AG10803 (cell line): Measurements from ENCODE around the gene CYSLTR2.

ENCODE experiments used
- DNase-seq: peaks from one replicate; pipeline ENCODE4 v3.0.0; 2010; ENCODE audit warnings: low read depth
- H3K4me3 ChIP-seq: 2 replicates; pipeline ENCODE4 v1.5.1; 2011; ENCODE audit warnings: mild to moderate bottlenecking, low read length, control low read depth
- CTCF ChIP-seq: conservative IDR thresholded peaks from 2 replicates; pipeline ENCODE4 v1.5.1; 2011; ENCODE audit warnings: mild to moderate bottlenecking, low read length, control low read depth, inconsistent platforms

CYSLTR2 gene

GRCh38 chr13:48634636-48635035, 19.1 kb upstream of the CYSLTR2 start:
- TF ChIP-seq CTCF: no peak
- DNase-seq: no peak
- no peak overlapping the region for H3K4me3 ChIP-seq

GRCh38 chr13:48635478-48635877, 18.3 kb upstream of the CYSLTR2 start:
- TF ChIP-seq CTCF: no peak
- H3K4me3 ChIP-seq: no peak overlapping the region
- DNase-seq: no peak

- H3K4me3 ChIP-seq: no peak overlapping the region
- TF ChIP-seq CTCF: no peak
- peak; percentile 44 for DNase-seq
Measured at GRCh38 chr13:48636550-48636949, 17.2 kb upstream of the CYSLTR2 start.

GRCh38 chr13:48637601-48638000, 16.1 kb upstream of the CYSLTR2 start:
- DNase-seq: no peak
- TF ChIP-seq CTCF: no peak
- no peak overlapping the region for H3K4me3 ChIP-seq

GRCh38 chr13:48640767-48641166, 13.0 kb upstream of the CYSLTR2 start:
- H3K4me3 ChIP-seq: no peak overlapping the region
- DNase-seq: no peak
- TF ChIP-seq CTCF: no peak

- no peak for TF ChIP-seq CTCF
- no peak overlapping the region for H3K4me3 ChIP-seq
- DNase-seq: no peak
Measured at GRCh38 chr13:48641404-48641803, 12.3 kb upstream of the CYSLTR2 start.

- no peak for TF ChIP-seq CTCF
- H3K4me3 ChIP-seq: no peak overlapping the region
- DNase-seq: no peak
Measured at GRCh38 chr13:48642061-48642460, 11.7 kb upstream of the CYSLTR2 start.
